ENCODE data around the gene IKZF3.

IKZF3 gene

DNA sequence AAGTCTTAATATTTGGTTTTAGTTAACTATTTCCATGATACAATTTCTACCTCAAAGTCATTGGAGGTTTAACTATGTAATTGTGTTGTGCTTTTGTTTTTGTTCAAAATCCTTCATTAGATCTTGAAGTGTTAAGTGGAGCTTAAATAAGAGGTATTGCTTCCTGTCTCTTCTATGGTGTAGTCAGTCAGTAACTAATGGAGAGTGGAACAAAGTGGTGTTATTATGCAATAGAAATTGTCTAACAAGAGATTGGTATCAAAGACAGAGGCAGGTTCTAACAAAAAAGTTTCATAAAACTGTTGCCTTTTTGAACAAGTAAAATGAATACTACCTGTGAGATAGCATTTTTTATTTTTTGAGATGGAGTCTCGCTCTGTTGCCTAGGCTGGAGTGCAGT lies 81.1 kb downstream of the IKZF3 start:
- Mint-ChIP-seq H3K36me3 (ENCODE audit: low read depth) (no peaks in the 10 kb centered on the region), H3K9me3 (no peaks in the 10 kb centered on the region), H3K4me3 (no peak overlapping the region), H3K27ac (no peak overlapping the region), H3K4me1 (no peaks in the 10 kb centered on the region), H3K27me3 (ENCODE audit: low read depth) (peaks cover 24% of the 10 kb centered on the region)
- TF ChIP-seq, protein P1, sequence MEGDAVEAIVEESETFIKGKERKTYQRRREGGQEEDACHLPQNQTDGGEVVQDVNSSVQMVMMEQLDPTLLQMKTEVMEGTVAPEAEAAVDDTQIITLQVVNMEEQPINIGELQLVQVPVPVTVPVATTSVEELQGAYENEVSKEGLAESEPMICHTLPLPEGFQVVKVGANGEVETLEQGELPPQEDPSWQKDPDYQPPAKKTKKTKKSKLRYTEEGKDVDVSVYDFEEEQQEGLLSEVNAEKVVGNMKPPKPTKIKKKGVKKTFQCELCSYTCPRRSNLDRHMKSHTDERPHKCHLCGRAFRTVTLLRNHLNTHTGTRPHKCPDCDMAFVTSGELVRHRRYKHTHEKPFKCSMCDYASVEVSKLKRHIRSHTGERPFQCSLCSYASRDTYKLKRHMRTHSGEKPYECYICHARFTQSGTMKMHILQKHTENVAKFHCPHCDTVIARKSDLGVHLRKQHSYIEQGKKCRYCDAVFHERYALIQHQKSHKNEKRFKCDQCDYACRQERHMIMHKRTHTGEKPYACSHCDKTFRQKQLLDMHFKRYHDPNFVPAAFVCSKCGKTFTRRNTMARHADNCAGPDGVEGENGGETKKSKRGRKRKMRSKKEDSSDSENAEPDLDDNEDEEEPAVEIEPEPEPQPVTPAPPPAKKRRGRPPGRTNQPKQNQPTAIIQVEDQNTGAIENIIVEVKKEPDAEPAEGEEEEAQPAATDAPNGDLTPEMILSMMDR (IDR thresholded peaks at IDR 0.05; ENCODE audit: unreplicated experiment in 3 of 3): no peak

DNA sequence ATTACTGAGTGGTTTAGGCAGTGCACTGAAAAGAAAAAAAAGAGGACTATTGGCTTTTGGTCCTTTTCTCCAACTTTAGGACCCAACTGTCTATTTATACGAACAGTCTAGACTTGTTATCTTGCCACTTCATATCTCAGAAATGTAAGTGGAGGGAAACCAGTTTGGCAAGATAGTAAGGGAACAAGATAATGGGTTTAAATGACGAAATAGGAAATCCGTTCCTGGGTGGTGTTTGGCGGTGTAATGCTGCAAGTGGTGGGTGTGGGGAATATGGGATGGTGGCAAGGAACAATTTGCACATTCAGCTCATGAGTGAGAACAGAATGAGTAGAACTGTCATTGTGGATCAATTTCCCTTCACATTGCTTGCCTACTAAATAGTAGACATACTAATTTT lies 81.6 kb downstream of the IKZF3 start:
- H3K27ac Mint-ChIP-seq: no peak overlapping the region
- TF ChIP-seq, protein P1 (IDR thresholded peaks at IDR 0.05; ENCODE audit: unreplicated experiment in 3 of 3): no peak
- no peak overlapping the region for H3K4me3 Mint-ChIP-seq
- H3K27me3 Mint-ChIP-seq (ENCODE audit: low read depth): peaks cover 28% of the 10 kb centered on the region
- H3K9me3 Mint-ChIP-seq: no peaks in the 10 kb centered on the region
- no peaks in the 10 kb centered on the region for H3K4me1 Mint-ChIP-seq
- no peaks in the 10 kb centered on the region for H3K36me3 Mint-ChIP-seq (ENCODE audit: low read depth)

DNA sequence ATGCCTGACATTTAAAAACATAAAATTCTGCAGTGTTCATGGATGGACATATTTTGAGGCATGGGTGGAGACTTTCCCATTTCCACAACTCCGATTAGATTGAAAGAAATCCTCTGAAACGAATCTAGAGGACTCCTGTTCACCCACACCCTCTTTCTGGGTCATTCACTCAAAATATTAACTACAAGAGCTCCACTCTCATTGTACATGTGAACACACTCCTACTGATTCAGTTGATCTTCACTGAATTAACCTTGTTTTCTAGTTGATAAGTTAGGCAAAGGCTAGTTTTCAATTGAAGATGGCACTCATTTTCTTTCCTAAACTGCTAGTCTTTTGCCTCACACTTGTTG lies 82.3 kb downstream of the IKZF3 start:
- Mint-ChIP-seq H3K27ac (no peak overlapping the region), H3K36me3 (ENCODE audit: low read depth) (no peaks in the 10 kb centered on the region), H3K4me3 (no peak overlapping the region), H3K27me3 (ENCODE audit: low read depth) (peaks cover 28% of the 10 kb centered on the region), H3K9me3 (no peaks in the 10 kb centered on the region), H3K4me1 (no peaks in the 10 kb centered on the region)
- TF ChIP-seq, protein P1 (IDR thresholded peaks at IDR 0.05; ENCODE audit: unreplicated experiment in 3 of 3): no peak

DNA sequence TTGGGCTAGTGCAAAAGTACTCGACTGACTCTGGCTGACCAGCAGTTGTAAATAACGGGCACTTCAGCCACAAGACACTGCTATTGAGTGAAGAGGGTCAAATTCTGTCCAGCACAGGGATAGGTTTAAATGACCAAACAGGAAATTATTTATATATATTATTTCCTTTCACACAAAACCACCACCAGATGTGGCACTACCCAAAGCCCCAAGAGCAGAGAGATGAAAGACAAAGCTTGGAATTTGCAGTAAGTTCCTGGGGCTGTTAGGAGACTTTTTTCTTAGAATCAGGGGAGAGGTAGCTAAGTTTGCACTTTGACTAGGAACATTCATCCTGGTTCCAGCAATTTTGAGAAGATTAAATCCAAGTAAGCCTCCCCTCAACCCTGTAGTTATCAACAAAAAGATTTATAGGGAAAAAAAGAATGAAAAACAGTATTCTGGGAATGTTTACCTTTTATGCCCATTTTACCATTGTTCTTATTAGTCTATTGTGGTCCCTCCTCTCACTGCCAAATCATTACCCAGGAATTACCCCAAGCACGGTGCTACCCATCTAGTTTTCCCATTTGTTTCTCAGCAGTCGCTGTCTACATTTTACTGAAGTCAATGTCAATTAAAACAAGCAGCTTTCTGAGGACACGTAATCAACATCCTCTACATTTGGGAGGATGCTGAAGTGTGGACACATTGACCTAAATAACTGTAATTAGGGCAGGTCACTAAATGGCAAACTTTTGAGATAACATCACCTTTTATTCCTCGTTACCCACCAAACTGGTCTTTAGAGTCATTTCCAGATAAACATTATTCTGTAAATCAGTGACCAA lies 82.9 kb downstream of the IKZF3 start:
- peaks cover 33% of the 10 kb centered on the region for H3K27me3 Mint-ChIP-seq (ENCODE audit: low read depth)
- H3K4me1 Mint-ChIP-seq: no peaks in the 10 kb centered on the region
- H3K9me3 Mint-ChIP-seq: no peaks in the 10 kb centered on the region
- TF ChIP-seq, protein P1 (IDR thresholded peaks at IDR 0.05; ENCODE audit: unreplicated experiment in 3 of 3): no peak
- no peak overlapping the region for H3K27ac Mint-ChIP-seq
- no peaks in the 10 kb centered on the region for H3K36me3 Mint-ChIP-seq (ENCODE audit: low read depth)
- no peak overlapping the region for H3K4me3 Mint-ChIP-seq

DNA sequence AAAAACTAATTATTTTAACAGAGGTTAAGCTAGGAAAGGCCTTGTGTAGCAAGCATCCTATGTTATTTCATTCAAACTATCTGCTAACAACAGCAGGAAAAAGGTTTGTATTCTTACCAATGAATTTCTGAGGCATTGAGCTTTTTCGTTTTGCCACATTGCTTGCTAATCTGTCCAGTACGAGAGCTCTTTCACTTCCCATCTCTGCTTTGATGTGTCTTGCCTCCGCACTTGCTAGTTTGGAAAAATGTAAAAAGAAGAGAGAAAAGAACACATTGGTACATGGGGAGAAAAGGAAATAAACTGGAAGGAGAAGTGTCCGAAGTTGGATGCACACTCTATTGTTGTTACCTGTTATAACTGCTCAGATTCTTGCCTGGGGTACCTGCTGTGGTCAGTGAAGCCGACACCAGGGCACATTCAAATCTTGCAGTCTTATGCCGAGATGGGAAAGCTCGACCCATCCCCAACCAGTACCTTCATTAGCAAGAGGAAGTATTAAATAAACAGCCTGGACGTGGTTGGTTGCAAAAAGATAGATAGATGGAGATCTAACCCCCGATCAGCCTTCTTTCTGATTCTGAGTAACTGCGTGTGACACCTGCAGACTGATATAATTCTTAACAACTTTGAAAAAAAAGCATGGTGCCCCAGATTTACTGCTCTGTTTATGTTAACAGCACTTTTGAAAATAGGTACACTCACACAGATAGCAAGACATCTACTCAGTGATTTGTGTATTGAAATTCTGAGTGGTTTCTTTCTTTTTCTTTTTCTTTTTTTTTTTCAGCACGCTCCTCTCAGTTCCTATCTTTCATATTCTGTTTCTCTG lies 86.4 kb downstream of the IKZF3 start:
- TF ChIP-seq, protein P1 (IDR thresholded peaks at IDR 0.05; ENCODE audit: unreplicated experiment in 3 of 3): no peak

More for the DNA sequence above, 86.4 kb downstream of the IKZF3 start:
- no peaks in the 10 kb centered on the region for H3K9me3 Mint-ChIP-seq
- no peaks in the 10 kb centered on the region for H3K36me3 Mint-ChIP-seq (ENCODE audit: low read depth)
- H3K4me1 Mint-ChIP-seq: no peaks in the 10 kb centered on the region
- peaks cover 36% of the 10 kb centered on the region for H3K27me3 Mint-ChIP-seq (ENCODE audit: low read depth)
- no peak overlapping the region for H3K4me3 Mint-ChIP-seq
- H3K27ac Mint-ChIP-seq: no peak overlapping the region

Measured in nephron (organoid).